Gastrocnemius medialis (tissue), 4 donors: ENCODE results near the gene GUSB. TPM values are rescaled to one million over a fixed set of nuclear protein-coding genes. Genes with fewer than 3 reads are reported as not detected.

ENCODE experiments used
- ATAC-seq, 2 donors: fragments of 150-250 bp; one replicate each; pipeline ENCODE4 v1.9.1; 2016
- DNase-seq, 2 donors: peaks; one replicate each; pipeline ENCODE4 v3.0.0-alpha.2; 2019
- H3K27ac ChIP-seq, 4 donors: fragments of 200-600 bp; sonication (generic); 1 replicate in 1 of 4; 2 replicates in 3 of 4; pipeline ENCODE4 v1.5.1; 2016 to 2018; ENCODE audit warnings: mild to moderate bottlenecking in 2 of 4, moderate library complexity in 1 of 4
- H3K27me3 ChIP-seq, 3 donors: fragments of 200-600 bp; sonication (generic) in 2 of 3; 1 replicate in 1 of 3; 2 replicates in 2 of 3; pipeline versions ENCODE4 v1.5.1 to v1.6.0; 2016 to 2019; ENCODE audit warnings: mild to moderate bottlenecking in 1 of 3, moderate library complexity in 1 of 3
- H3K36me3 ChIP-seq, 2 donors: fragments of 200-600 bp; sonication (generic) in 1 of 2; one replicate each; pipeline ENCODE4 v1.5.1; 2017 to 2018
- H3K4me1 ChIP-seq, 2 donors: fragments of 200-600 bp; sonication (generic) in 1 of 2; one replicate each; pipeline ENCODE4 v1.5.1; 2016 to 2017; ENCODE audit warnings: mild to moderate bottlenecking in 2 of 2
- H3K4me3 ChIP-seq, 4 donors: fragments of 200-600 bp; sonication (generic) in 3 of 4; 1 replicate in 1 of 4; 2 replicates in 3 of 4; pipeline ENCODE4 v1.5.1; 2016 to 2019; ENCODE audit warnings: mild to moderate bottlenecking in 2 of 4
- H3K9me3 ChIP-seq, 3 donors: fragments of 200-600 bp; sonication (generic) in 2 of 3; 1 replicate in 1 of 3; 2 replicates in 2 of 3; pipeline ENCODE4 v1.5.1; 2016 to 2019
- CTCF ChIP-seq, 5 experiments: fragments of 450-650 bp in 3 of 5; fragments of 200-600 bp in 2 of 5; sonication (generic) in 2 of 5; IDR thresholded peaks in 4 of 5; conservative IDR thresholded peaks in 1 of 5; 1 replicate in 4 of 5; 2 replicates in 1 of 5; pipeline ENCODE4 v1.5.1; 2016 to 2019; ENCODE audit warnings: antibody characterized with exemption in 5 of 5, mild to moderate bottlenecking in 3 of 5, moderate library complexity in 3 of 5
- POLR2A ChIP-seq, 2 donors: fragments of 450-650 bp; IDR thresholded peaks; one replicate each; pipeline ENCODE4 v1.6.1; 2017; ENCODE audit warnings: antibody characterized with exemption in 2 of 2, mild to moderate bottlenecking in 2 of 2, moderate library complexity in 2 of 2
- in situ Hi-C, 4 donors: fragments of 200-750 bp; cut with MboI; loops; one replicate each; pipeline versions ENCODE4 v1.15.0 to v1.8.0; 2017; ENCODE audit warnings: low sequenced_read_pairs in 4 of 4
- intact Hi-C: fragments of 100-400 bp; cut with DNase I; formaldehyde crosslinking; loops from one replicate; pipeline ENCODE4 v1.15.1; 2023; ENCODE audit warnings: low total_unique reads
- total RNA-seq, 4 donors: library from RNA; depleted of rRNA; stranded (reverse); fragments of >200 nt; gene quantifications; one replicate each; pipeline versions ENCODE4 v1.1.0 to v1.2.3, GENCODE V29; 2016

Gene GUSB
- total RNA-seq, 4 donors from 2014 or later, result 2.4 to 7.1 (median 5.8) TPM

- intact Hi-C loops (no loop called here), in situ Hi-C loops (no loop called here)
- DNase-seq (no peak), ATAC-seq (no peak)
- TF ChIP-seq CTCF (IDR thresholded peaks at IDR 0.05 in 4 of 5, conservative IDR thresholded peaks at IDR 0.05 in 1 of 5), result no peak
- TF ChIP-seq POLR2A (IDR thresholded peaks at IDR 0.05), result no peak
- H3K4me1 ChIP-seq, result peaks cover 5 to 11% of the 10 kb centered on the region in 2 donors
- H3K9me3 ChIP-seq, result no peaks in the 10 kb centered on the region
- no peak overlapping the region for H3K4me3 ChIP-seq
- no peaks in the 10 kb centered on the region for H3K27me3 ChIP-seq
- H3K36me3 ChIP-seq, result no peaks in the 10 kb centered on the region
- no peak overlapping the region for H3K27ac ChIP-seq
Measured at GRCh38 chr7:65937296-65937695, 44.7 kb downstream of the GUSB start.

DNA sequence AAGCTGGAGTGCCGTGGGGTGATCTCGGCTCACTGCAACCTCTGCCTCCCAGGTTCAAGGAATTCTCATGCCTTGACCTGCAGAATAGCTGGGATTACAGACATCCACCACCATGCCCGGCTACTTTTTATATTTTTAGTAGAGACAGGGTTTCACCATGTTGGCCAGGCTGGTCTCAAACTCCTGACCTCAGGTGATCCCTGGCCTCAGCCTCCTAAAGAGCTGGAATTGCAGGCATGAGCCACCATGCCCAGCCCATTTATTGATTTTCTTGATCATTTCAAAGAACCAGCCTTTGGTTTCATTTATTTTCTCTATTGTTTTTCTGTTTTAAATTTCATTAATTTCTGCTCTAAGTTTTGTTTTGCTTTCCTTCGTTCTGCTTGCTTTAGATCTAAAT lies 50.3 kb downstream of the GUSB start:
- Histone ChIP-seq H3K4me3 (no peak overlapping the region), H3K27me3 (no peaks in the 10 kb centered on the region), H3K36me3 (no peaks in the 10 kb centered on the region), H3K27ac (no peak overlapping the region), H3K9me3 (no peaks in the 10 kb centered on the region), H3K4me1 (peaks cover 10 to 15% of the 10 kb centered on the region in 2 donors)
- in situ Hi-C loops, result no loop called here
- TF ChIP-seq CTCF (IDR thresholded peaks at IDR 0.05 in 4 of 5, conservative IDR thresholded peaks at IDR 0.05 in 1 of 5), result no peak
- TF ChIP-seq POLR2A (IDR thresholded peaks at IDR 0.05), result no peak
- no peak for ATAC-seq
- intact Hi-C loops, result no loop called here
- no peak for DNase-seq

- DNase-seq (no peak), ATAC-seq (no peak)
- Histone ChIP-seq H3K9me3 (no peaks in the 10 kb centered on the region), H3K27ac (no peak overlapping the region), H3K4me3 (no peak overlapping the region), H3K4me1 (peaks cover 16 to 23% of the 10 kb centered on the region in 2 donors), H3K36me3 (no peaks in the 10 kb centered on the region), H3K27me3 (no peaks in the 10 kb centered on the region)
- in situ Hi-C loops, result no loop called here
- TF ChIP-seq POLR2A (IDR thresholded peaks at IDR 0.05) (no peak), CTCF (IDR thresholded peaks at IDR 0.05 in 4 of 5, conservative IDR thresholded peaks at IDR 0.05 in 1 of 5) (no peak)
- intact Hi-C loops, result no loop called here
Measured at GRCh38 chr7:65927489-65928448, 54.2 kb downstream of the GUSB start.

DNA sequence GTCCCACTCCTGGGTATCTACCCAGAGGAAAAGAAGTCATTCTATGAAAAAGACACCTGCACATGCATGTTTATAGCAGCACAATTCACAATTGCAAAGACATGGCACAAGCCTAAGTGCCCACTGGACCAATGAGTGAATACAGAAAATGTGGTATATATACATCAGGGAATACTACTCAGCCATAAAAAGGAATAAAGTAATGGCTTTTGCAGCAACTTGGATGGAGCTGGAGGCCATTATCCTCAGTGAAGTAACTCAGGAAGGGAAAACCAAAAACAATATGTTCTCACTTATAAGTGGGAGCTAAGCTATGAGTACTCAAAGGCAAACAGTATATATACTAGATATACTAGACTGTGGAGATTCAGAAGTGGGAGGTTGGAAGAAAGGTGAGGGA lies 55.4 kb downstream of the GUSB start:
- no peaks in the 10 kb centered on the region for H3K27me3 ChIP-seq
- H3K27ac ChIP-seq, result no peak overlapping the region
- intact Hi-C loops (no loop called here), in situ Hi-C loops (no loop called here)
- DNase-seq (no peak), ATAC-seq (no peak)
- no peaks in the 10 kb centered on the region for H3K9me3 ChIP-seq
- no peaks in the 10 kb centered on the region for H3K36me3 ChIP-seq
- H3K4me3 ChIP-seq, result no peak overlapping the region
- TF ChIP-seq CTCF (IDR thresholded peaks at IDR 0.05 in 4 of 5, conservative IDR thresholded peaks at IDR 0.05 in 1 of 5) (no peak), POLR2A (IDR thresholded peaks at IDR 0.05) (no peak)
- H3K4me1 ChIP-seq, result peaks cover 13 to 17% of the 10 kb centered on the region in 2 donors
